Hematopoietic multipotent progenitor cell treated with erythropoietin and hydrocortisone succinate and interleukin-3 and kit ligand, for 15 days (in vitro differentiated cells): ENCODE results near the gene RECQL.
"Not testable (repeated sequence)": the region's sequence is repeated elsewhere in the genome, so short reads cannot be mapped to it uniquely, and the experiment has no call there.

Experiments
- DNase-seq: peaks from one replicate; pipeline ENCODE4 v3.0.0-alpha.2; 2015; ENCODE audit warnings: low spot score

The RECQL gene

DNA sequence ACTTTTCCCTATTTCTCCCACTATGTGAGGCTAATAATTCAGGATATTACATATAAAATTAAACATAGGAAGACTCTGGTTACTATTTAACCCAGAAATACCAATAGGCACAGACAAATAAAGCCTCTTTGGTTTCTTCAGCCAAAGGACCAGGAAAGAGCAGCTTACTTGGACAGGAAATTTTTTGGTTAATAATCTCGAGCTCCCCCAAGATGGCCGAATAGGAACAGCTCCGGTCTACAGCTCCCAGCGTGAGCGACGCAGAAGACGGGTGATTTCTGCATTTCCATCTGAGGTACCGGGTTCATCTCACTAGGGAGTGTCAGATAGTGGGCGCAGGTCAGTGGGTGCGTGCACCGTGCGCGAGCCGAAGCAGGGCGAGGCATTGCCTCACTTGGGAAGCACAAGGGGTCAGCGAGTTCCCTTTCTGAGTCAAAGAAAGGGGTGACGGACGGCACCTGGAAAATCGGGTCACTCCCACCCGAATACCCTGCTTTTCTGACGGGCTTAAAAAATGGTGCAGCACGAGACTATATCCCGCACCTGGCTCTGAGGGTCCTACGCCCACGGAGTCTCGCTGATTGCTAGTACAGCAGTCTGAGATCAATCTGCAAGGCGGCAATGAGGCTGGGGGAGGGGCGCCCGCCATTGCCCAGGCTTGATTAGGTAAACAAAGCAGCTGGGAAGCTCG is 82.3 kb downstream of the RECQL start:
- not testable (repeated sequence) for DNase-seq
